Esophagus squamous epithelium (tissue), 4 donors: ENCODE measurements around the gene FAM120AOS.

Source experiments
- CTCF ChIP-seq, 6 experiments: fragments of 450-650 bp in 4 of 6; fragments of 200-600 bp in 2 of 6; sonication (generic) in 2 of 6; IDR thresholded peaks; one replicate each; pipeline ENCODE4 v1.5.1; 2016 to 2019; ENCODE audit warnings: antibody characterized with exemption in 6 of 6, mild to moderate bottlenecking in 4 of 6, moderate library complexity in 4 of 6
- POLR2A ChIP-seq, 4 donors: fragments of 450-650 bp; IDR thresholded peaks; one replicate each; pipeline ENCODE4 v1.6.1; 2017; ENCODE audit warnings: antibody characterized with exemption in 4 of 4, mild to moderate bottlenecking in 4 of 4, moderate library complexity in 3 of 4

DNA sequence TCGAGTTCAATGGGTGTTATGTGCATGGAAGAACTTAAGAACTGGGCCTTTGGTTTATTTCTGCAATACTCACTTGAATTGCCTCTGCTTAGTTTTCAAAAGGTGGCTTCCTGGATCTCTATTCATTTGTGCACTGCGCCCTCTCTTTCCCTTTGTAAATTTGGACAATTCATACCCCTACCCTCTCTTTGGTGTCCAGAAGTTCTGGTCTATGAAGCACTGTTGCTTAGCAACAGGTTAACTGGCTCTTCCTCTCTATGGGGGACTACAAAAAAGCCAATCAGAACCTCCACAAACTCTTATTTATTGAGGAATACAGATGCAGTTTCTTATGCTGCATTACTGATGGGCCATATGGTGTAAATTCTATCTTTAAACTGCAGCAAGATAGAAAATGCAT, 15.4 kb downstream of the FAM120AOS start:
- TF ChIP-seq CTCF (IDR thresholded peaks at IDR 0.05), result no peak
- no peak for TF ChIP-seq POLR2A (IDR thresholded peaks at IDR 0.05)
